Glutamatergic neuron (in vitro differentiated cells): ENCODE results near the gene SIK3. TPM values are rescaled to one million over a fixed set of nuclear protein-coding genes. Genes with fewer than 3 reads are reported as not detected.

ENCODE experiments used
- DNase-seq: peaks from one replicate; pipeline ENCODE4 v3.0.0; 2022
- H3K27ac Mint-ChIP-seq: one replicate; pipeline ENCODE4 v1.8.0; 2020; ENCODE audit warnings: mild to moderate bottlenecking, mixed read lengths, inconsistent platforms; ENCODE audit not compliant: unreplicated experiment
- H3K27me3 Mint-ChIP-seq: one replicate; pipeline ENCODE4 v1.8.0; 2020; ENCODE audit warnings: mild to moderate bottlenecking, moderate library complexity, mixed read lengths, inconsistent platforms; ENCODE audit not compliant: unreplicated experiment
- H3K36me3 Mint-ChIP-seq: one replicate; pipeline ENCODE4 v1.8.0; 2020; ENCODE audit warnings: mild to moderate bottlenecking, mixed read lengths, inconsistent platforms; ENCODE audit not compliant: unreplicated experiment
- H3K4me1 Mint-ChIP-seq: one replicate; pipeline ENCODE4 v1.8.0; 2020; ENCODE audit warnings: mild to moderate bottlenecking, low read depth, mixed read lengths, inconsistent platforms; ENCODE audit not compliant: unreplicated experiment
- H3K4me3 Mint-ChIP-seq: one replicate; pipeline ENCODE4 v1.8.0; 2020; ENCODE audit warnings: mild to moderate bottlenecking, mixed read lengths, inconsistent platforms; ENCODE audit not compliant: unreplicated experiment
- H3K9me3 Mint-ChIP-seq: one replicate; pipeline ENCODE4 v1.8.0; 2020; ENCODE audit warnings: mild to moderate bottlenecking, moderate library complexity, mixed read lengths, inconsistent platforms; ENCODE audit not compliant: unreplicated experiment
- total RNA-seq: library from RNA; stranded (reverse); fragmentation: NEBNext Ultra II Directional; extraction: Animal tissue kit (Norgen Biotek cat#: 25700); gene quantifications from one replicate; pipeline ENCODE4 v1.2.1, GENCODE V29; 2021; ENCODE audit not compliant: unreplicated experiment
- TF ChIP-seq, protein P1 (sequence below): fragments of 200-600 bp; sonication (generic); IDR thresholded peaks from one replicate; pipeline ENCODE4 v1.5.0; 2021; ENCODE audit not compliant: partially characterized antibody, unreplicated experiment

SIK3 gene
- total RNA-seq, 1 donor from 2014 or later = 22.2 TPM

DNA sequence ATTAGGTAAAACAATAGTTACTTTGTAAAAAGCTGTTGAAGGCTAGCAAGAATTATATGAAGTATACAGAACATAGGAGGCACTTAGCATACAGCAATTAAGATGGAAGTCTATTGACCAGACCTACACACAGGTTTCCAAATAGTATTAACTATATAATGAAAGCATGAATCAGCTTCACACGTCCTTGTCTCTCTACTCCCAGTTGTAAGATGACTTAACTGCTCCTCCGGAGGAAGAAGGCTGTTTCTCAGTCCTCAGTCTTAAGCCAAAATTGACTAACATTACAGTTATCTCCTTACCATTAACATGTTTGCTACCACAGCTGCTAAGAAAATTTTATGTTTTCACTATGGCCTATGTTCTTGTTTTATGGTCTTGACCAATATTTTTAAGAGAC lies 24.7 kb downstream of the SIK3 start:
- Mint-ChIP-seq H3K36me3 (no peaks in the 10 kb centered on the region), H3K9me3 (no peaks in the 10 kb centered on the region), H3K4me3 (no peak overlapping the region), H3K4me1 (peaks cover 6% of the 10 kb centered on the region), H3K27ac (no peak overlapping the region), H3K27me3 (no peaks in the 10 kb centered on the region)
- no peak for DNase-seq
- TF ChIP-seq, protein P1, sequence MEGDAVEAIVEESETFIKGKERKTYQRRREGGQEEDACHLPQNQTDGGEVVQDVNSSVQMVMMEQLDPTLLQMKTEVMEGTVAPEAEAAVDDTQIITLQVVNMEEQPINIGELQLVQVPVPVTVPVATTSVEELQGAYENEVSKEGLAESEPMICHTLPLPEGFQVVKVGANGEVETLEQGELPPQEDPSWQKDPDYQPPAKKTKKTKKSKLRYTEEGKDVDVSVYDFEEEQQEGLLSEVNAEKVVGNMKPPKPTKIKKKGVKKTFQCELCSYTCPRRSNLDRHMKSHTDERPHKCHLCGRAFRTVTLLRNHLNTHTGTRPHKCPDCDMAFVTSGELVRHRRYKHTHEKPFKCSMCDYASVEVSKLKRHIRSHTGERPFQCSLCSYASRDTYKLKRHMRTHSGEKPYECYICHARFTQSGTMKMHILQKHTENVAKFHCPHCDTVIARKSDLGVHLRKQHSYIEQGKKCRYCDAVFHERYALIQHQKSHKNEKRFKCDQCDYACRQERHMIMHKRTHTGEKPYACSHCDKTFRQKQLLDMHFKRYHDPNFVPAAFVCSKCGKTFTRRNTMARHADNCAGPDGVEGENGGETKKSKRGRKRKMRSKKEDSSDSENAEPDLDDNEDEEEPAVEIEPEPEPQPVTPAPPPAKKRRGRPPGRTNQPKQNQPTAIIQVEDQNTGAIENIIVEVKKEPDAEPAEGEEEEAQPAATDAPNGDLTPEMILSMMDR = no peak

DNA sequence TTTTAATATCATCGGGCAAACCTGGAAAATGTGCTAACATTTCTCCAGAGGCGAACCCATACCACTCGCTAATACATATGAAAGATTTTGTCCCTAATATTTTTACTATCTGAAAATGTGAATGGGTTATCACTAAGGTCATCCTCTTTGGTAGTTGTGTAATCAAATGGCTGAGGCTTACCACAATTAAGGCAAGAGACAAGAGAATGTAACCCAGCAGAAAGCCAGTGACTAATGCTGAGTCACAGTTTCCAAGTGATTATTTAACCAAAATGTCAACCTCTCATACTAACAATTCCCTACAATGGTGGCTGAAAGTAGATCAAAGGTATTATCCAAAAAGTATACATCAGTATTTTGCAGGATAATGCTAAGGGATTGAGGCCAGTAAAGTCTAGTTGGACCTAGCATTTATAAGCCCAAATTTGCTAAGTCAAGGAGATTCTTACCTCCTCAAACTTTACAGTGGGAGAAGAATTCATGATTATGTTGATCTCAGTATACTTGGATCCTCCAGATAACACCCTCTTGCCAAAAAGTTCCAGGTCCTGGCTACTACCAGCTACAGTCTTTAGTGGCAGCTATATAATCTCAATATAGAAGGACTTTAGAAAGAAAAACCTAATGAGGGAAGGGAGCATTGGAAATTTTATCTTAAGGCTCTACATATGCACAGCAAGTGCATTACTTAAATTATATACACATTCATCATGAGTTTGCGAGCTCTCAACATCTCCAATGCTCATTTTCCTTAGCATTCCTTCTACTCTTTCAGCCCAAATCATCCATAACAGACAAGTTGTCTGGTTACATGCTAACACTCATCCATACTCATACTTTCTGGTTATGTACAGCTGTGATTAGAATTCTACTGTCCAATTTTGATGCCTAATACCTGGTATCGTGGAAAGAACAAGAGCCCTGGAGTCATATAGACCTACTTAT lies 25.4 kb downstream of the SIK3 start:
- no peak overlapping the region for H3K27ac Mint-ChIP-seq
- H3K9me3 Mint-ChIP-seq = no peaks in the 10 kb centered on the region
- H3K36me3 Mint-ChIP-seq = no peaks in the 10 kb centered on the region
- H3K27me3 Mint-ChIP-seq = no peaks in the 10 kb centered on the region
- no peak overlapping the region for H3K4me3 Mint-ChIP-seq
- DNase-seq = no peak
- TF ChIP-seq, protein P1 = no peak
- H3K4me1 Mint-ChIP-seq = peaks cover 4% of the 10 kb centered on the region

DNA sequence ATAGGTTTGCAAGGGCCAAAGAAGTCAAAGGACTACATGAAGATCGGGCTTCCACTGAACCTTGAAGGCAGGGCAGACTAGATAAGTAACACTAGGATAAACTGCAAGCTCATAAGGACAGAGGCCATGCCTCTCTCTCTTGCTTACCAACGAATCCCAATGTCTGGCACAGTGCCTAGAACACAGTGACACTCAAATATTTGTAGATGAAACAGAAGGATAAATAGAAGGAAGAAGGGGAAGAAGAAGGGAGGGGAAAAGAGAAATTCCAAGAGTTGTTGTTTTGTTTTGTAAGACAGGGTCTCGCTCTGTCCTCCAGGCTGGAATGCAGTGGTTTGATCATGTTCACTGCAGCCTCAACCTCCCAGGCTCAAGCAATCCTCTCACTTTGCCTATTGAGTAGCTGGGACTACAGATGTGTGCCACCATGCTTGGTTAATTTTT lies 26.9 kb downstream of the SIK3 start:
- TF ChIP-seq, protein P1 = no peak
- Mint-ChIP-seq H3K9me3 (no peaks in the 10 kb centered on the region), H3K36me3 (no peaks in the 10 kb centered on the region), H3K27me3 (no peaks in the 10 kb centered on the region), H3K4me1 (no peaks in the 10 kb centered on the region), H3K27ac (no peak overlapping the region), H3K4me3 (no peak overlapping the region)
- no peak for DNase-seq

DNA sequence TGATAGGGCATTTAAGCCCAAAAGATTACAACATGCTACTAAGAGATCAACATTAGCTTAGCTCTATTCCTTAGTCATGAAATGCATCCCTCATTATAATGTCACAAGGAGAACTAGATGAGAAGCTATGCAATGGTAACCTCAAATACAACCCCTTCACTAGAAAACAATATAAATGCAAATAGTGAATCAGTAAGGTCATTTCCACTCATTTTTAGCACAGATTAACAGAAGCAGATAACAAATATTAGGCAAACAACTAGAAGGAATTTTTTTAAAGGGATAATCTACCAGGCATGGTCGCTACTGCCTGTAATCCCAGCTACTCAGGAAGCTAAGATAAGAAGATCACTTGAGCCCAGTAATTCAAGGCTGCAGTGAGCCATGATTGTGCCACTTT lies 28.2 kb downstream of the SIK3 start:
- Mint-ChIP-seq H3K27ac (no peak overlapping the region), H3K36me3 (no peaks in the 10 kb centered on the region), H3K27me3 (no peaks in the 10 kb centered on the region), H3K4me3 (no peak overlapping the region), H3K4me1 (no peaks in the 10 kb centered on the region), H3K9me3 (no peaks in the 10 kb centered on the region)
- TF ChIP-seq, protein P1 = no peak
- DNase-seq = no peak

GRCh38 chr11:117068303-117068860 lies 29.8 kb downstream of the SIK3 start:
- Mint-ChIP-seq H3K27me3 (no peaks in the 10 kb centered on the region), H3K9me3 (no peaks in the 10 kb centered on the region), H3K27ac (no peak overlapping the region), H3K4me1 (no peaks in the 10 kb centered on the region), H3K4me3 (no peak overlapping the region), H3K36me3 (no peaks in the 10 kb centered on the region)
- DNase-seq = no peak
- TF ChIP-seq, protein P1 = no peak
